HL-60 (cell line): ENCODE measurements around the gene EAF2.

ENCODE experiments used
- DNase-seq, 2 experiments: peaks; one replicate each; pipeline ENCODE4 v3.0.0-alpha.2; 2010 to 2020; ENCODE audit warnings: low read depth in 1 of 2, low spot score in 1 of 2
- H3K27ac ChIP-seq: fragments of 250-450 bp; sonication (Bioruptor Pico); replicated peaks from 2 replicates; pipeline ENCODE4 v1.5.1; 2020; ENCODE audit warnings: mild to moderate bottlenecking, moderate library complexity
- H3K27me3 ChIP-seq: fragments of 250-450 bp; sonication (Bioruptor Pico); 2 replicates; pipeline ENCODE4 v1.5.1; 2021; ENCODE audit warnings: mild to moderate bottlenecking, moderate library complexity; ENCODE audit not compliant: insufficient read depth, poor library complexity, severe bottlenecking
- H3K4me3 ChIP-seq: replicated peaks from 2 replicates; pipeline ENCODE4 v1.5.1; 2011; ENCODE audit warnings: mild to moderate bottlenecking, control low read depth, low read length; ENCODE audit not compliant: insufficient read depth
- CTCF ChIP-seq: IDR thresholded peaks from one replicate; pipeline ENCODE4 v1.5.1; 2011; ENCODE audit warnings: low read length, control low read depth, inconsistent platforms; ENCODE audit not compliant: insufficient read depth
- GABPA ChIP-seq: IDR thresholded peaks from 2 replicates; pipeline ENCODE4 v1.6.1; 2012; ENCODE audit warnings: low read depth
- POLR2AphosphoS5 ChIP-seq: IDR thresholded peaks from 2 replicates; pipeline ENCODE4 v1.6.1; 2012; ENCODE audit warnings: low read depth
- REST ChIP-seq: IDR thresholded peaks from 2 replicates; pipeline ENCODE4 v1.6.1; 2012; ENCODE audit warnings: low read depth; ENCODE audit not compliant: insufficient replicate concordance
- SPI1 ChIP-seq: IDR thresholded peaks from 2 replicates; pipeline ENCODE4 v1.6.1; 2012; ENCODE audit warnings: low read depth, mild to moderate bottlenecking, borderline replicate concordance

EAF2 gene

GRCh38 chr3:121869736-121870135, 34.7 kb downstream of the EAF2 start:
- Histone ChIP-seq H3K27me3 (no peaks in the 10 kb centered on the region), H3K4me3 (no peak overlapping the region), H3K27ac (peak overlapping the region; percentile 51)
- DNase-seq = peak in 1 of 2 experiments; percentile 18
- TF ChIP-seq REST (no peak), SPI1 (peak; percentile 45; the same call in 1 of the 2 replicates), POLR2AphosphoS5 (no peak), CTCF (no peak), GABPA (no peak)

- no peak for DNase-seq
- Histone ChIP-seq H3K27me3 (no peaks in the 10 kb centered on the region), H3K4me3 (no peak overlapping the region), H3K27ac (peak overlapping the region; percentile 51)
- TF ChIP-seq REST = no peak
- no peak for TF ChIP-seq GABPA
Observed at GRCh38 chr3:121870717-121871116, 35.7 kb downstream of the EAF2 start.

- DNase-seq = no peak
- Histone ChIP-seq H3K4me3 (no peak overlapping the region), H3K27ac (no peak overlapping the region), H3K27me3 (no peaks in the 10 kb centered on the region)
- TF ChIP-seq POLR2AphosphoS5 = no peak
- peak; percentile 92 for TF ChIP-seq SPI1
- TF ChIP-seq REST = no peak
Observed at GRCh38 chr3:121871430-121871829, 36.4 kb downstream of the EAF2 start.

GRCh38 chr3:121878411-121878810, 43.4 kb downstream of the EAF2 start:
- TF ChIP-seq REST = no peak
- TF ChIP-seq GABPA = no peak
- TF ChIP-seq SPI1 = no peak
- no peak for TF ChIP-seq POLR2AphosphoS5
- no peak for TF ChIP-seq CTCF
- Histone ChIP-seq H3K27me3 (no peaks in the 10 kb centered on the region), H3K4me3 (no peak overlapping the region), H3K27ac (no peak overlapping the region)
- DNase-seq = no peak
